ENCODE data around the gene HSD17B8. TPM values are rescaled to one million over a fixed set of nuclear protein-coding genes. Genes with fewer than 3 reads are reported as not detected.

Gene HSD17B8
- polyA plus RNA-seq, 1 of the 3 experiments (the other 2 are of a cell fraction), result 37.5 TPM

DNA sequence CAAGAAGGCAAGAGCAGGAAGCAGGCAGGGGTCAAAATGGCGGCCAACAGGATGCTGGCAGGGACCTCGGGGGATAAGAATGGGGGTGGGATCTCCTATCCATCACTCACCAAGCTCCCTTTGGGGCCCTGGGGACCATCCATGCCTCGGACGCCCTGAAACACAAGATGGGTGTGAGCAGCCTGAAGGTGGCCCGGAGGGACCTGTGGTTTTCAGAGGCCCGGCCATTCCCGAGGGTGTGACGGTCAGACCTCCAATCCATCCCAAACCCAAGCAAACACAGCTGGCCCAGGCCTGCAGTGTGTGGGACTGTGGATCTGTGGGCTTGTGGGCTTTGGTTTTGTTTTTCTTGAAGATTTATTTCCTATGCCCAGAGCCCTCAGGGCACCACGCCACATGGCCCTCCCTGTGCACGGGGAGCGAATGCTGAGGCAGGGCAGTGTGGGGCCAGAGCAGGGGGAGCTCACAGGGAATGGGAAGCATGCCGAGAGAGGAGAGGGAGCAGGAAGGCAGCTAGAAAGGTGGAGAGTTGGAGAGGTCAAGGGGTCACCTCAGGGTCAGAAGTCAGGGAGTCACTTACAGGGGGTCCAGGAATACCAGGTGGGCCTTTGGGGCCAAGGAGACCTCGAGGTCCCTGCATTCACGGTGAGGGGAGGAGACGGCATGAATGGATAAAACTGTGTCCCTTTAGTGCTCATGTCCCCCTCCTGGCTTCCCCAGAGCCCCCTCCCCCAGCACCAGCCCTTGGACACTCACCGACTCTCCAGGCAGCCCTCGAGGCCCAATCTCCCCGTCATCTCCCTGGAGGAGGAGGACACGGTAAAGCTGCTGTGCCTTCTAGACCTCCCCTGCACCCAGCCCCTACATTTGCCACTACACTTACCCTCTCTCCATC is 26.7 kb upstream of the HSD17B8 start:
- Histone ChIP-seq H3K4me1 (ENCODE audit: control insufficient read depth in 1 of 2, insufficient read depth in 2 of 2, low read depth in 1 of 2, low read length in 1 of 2) (peaks cover 0 to 3% of the 10 kb centered on the region in 2 experiments; a peak in 1 of 4 replicates), H4K20me1 (ENCODE audit: insufficient read depth) (no peaks in the 10 kb centered on the region), H3F3A (replicated peaks; ENCODE audit: insufficient read depth) (no peaks in the 10 kb centered on the region), H3K27ac (ENCODE audit: low read depth in 2 of 2, low read length in 1 of 2) (no peak overlapping the region), H3K4me2 (no peak overlapping the region), H3K4me3 (ENCODE audit: low read depth in 2 of 2, low read length in 1 of 2) (no peak overlapping the region), H3K9me3 (no peaks in the 10 kb centered on the region), H2AFZ (ENCODE audit: low read depth) (no peak overlapping the region), H3K27me3 (ENCODE audit: insufficient read depth) (no peaks in the 10 kb centered on the region), H3K9me2 (no peaks in the 10 kb centered on the region), H3K79me2 (ENCODE audit: insufficient read depth) (no peaks in the 10 kb centered on the region), H3K9ac (no peak overlapping the region), H3K36me3 (replicated peaks in 1 of 2; ENCODE audit: control insufficient read depth in 1 of 2, insufficient read depth in 2 of 2, low read length in 1 of 2) (no peaks in the 10 kb centered on the region)
- DNase-seq, result no peak
- no peak for TF ChIP-seq NRF1 (IDR thresholded peaks at IDR 0.05; ENCODE audit: low read depth, low read length)
- no peak for TF ChIP-seq USF2 (IDR thresholded peaks at IDR 0.05; ENCODE audit: borderline replicate concordance, low read depth, low read length)
- no peak for TF ChIP-seq CHD2 (IDR thresholded peaks at IDR 0.05; ENCODE audit: low read length, partially characterized antibody)
- no peak for TF ChIP-seq YY1 (IDR thresholded peaks at IDR 0.05; ENCODE audit: low read depth)
- TF ChIP-seq MEF2A (IDR thresholded peaks at IDR 0.05; ENCODE audit: borderline replicate concordance, low read depth), result no peak
- no peak for TF ChIP-seq RAD21 (IDR thresholded peaks at IDR 0.05; ENCODE audit: low read length)
- TF ChIP-seq, protein P1, sequence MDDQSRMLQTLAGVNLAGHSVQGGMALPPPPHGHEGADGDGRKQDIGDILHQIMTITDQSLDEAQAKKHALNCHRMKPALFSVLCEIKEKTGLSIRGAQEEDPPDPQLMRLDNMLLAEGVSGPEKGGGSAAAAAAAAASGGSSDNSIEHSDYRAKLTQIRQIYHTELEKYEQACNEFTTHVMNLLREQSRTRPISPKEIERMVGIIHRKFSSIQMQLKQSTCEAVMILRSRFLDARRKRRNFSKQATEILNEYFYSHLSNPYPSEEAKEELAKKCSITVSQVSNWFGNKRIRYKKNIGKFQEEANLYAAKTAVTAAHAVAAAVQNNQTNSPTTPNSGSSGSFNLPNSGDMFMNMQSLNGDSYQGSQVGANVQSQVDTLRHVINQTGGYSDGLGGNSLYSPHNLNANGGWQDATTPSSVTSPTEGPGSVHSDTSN (IDR thresholded peaks at IDR 0.05), result no peak
- TF ChIP-seq, protein P2, sequence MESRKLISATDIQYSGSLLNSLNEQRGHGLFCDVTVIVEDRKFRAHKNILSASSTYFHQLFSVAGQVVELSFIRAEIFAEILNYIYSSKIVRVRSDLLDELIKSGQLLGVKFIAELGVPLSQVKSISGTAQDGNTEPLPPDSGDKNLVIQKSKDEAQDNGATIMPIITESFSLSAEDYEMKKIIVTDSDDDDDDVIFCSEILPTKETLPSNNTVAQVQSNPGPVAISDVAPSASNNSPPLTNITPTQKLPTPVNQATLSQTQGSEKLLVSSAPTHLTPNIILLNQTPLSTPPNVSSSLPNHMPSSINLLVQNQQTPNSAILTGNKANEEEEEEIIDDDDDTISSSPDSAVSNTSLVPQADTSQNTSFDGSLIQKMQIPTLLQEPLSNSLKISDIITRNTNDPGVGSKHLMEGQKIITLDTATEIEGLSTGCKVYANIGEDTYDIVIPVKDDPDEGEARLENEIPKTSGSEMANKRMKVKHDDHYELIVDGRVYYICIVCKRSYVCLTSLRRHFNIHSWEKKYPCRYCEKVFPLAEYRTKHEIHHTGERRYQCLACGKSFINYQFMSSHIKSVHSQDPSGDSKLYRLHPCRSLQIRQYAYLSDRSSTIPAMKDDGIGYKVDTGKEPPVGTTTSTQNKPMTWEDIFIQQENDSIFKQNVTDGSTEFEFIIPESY (IDR thresholded peaks at IDR 0.05; ENCODE audit: borderline replicate concordance, low read depth), result no peak
- TF ChIP-seq TEAD4 (IDR thresholded peaks at IDR 0.05; ENCODE audit: borderline replicate concordance, insufficient read depth), result no peak
- no peak for TF ChIP-seq EP300 (IDR thresholded peaks at IDR 0.05; ENCODE audit: borderline replicate concordance in 1 of 2, low read depth in 1 of 2, low read length in 1 of 2)
- no peak for TF ChIP-seq MXI1 (IDR thresholded peaks at IDR 0.05; ENCODE audit: low read depth, low read length)
- no peak for TF ChIP-seq TCF12 (IDR thresholded peaks at IDR 0.05)
- TF ChIP-seq GABPA (IDR thresholded peaks at IDR 0.05; ENCODE audit: low read depth), result no peak
- TF ChIP-seq, protein P3, sequence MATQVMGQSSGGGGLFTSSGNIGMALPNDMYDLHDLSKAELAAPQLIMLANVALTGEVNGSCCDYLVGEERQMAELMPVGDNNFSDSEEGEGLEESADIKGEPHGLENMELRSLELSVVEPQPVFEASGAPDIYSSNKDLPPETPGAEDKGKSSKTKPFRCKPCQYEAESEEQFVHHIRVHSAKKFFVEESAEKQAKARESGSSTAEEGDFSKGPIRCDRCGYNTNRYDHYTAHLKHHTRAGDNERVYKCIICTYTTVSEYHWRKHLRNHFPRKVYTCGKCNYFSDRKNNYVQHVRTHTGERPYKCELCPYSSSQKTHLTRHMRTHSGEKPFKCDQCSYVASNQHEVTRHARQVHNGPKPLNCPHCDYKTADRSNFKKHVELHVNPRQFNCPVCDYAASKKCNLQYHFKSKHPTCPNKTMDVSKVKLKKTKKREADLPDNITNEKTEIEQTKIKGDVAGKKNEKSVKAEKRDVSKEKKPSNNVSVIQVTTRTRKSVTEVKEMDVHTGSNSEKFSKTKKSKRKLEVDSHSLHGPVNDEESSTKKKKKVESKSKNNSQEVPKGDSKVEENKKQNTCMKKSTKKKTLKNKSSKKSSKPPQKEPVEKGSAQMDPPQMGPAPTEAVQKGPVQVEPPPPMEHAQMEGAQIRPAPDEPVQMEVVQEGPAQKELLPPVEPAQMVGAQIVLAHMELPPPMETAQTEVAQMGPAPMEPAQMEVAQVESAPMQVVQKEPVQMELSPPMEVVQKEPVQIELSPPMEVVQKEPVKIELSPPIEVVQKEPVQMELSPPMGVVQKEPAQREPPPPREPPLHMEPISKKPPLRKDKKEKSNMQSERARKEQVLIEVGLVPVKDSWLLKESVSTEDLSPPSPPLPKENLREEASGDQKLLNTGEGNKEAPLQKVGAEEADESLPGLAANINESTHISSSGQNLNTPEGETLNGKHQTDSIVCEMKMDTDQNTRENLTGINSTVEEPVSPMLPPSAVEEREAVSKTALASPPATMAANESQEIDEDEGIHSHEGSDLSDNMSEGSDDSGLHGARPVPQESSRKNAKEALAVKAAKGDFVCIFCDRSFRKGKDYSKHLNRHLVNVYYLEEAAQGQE (IDR thresholded peaks at IDR 0.05; ENCODE audit: low read depth, low read length), result no peak
- no peak for TF ChIP-seq POLR2AphosphoS5 (IDR thresholded peaks at IDR 0.05; ENCODE audit: low read depth, low read length)
- TF ChIP-seq SMC3 (IDR thresholded peaks at IDR 0.05; ENCODE audit: low read depth, low read length), result no peak
- TF ChIP-seq FOXM1 (IDR thresholded peaks at IDR 0.05; ENCODE audit: low read depth), result no peak
- no peak for TF ChIP-seq SIN3A (IDR thresholded peaks at IDR 0.05; ENCODE audit: borderline replicate concordance, low read depth, low read length)
- TF ChIP-seq GATA2 (CRISPR knock-in tag; IDR thresholded peaks at IDR 0.05), result no peak
- CTCF ChIA-PET, result interaction anchor here (0.8 to 2.6 kb wide), 7 partner anchors 11 to 162 kb away, joined by 3 to 7 read pairs (median 3); partner anchors contain the start of gene COL11A2
- POLR2A ChIA-PET, result no interaction called here
- 51% methylated on average over 17 of the region's 19 CpGs for WGBS (ENCODE audit: low lambda C conversion rate)

Data from SK-N-SH (cell line).